Fibroblast of skin of right biceps (primary cell): ENCODE data around the gene CUL7.
A peak's percentile ranks its signal among the peaks of the same experiment; 100 is the strongest.
"Not testable (repeated sequence)": the region's sequence is repeated elsewhere in the genome, so short reads cannot be mapped to it uniquely, and the experiment has no call there.

Experiments used
- DNase-seq: peaks from one replicate; pipeline ENCODE4 v3.0.0-alpha.2; 2013

CUL7 gene

GRCh38 chr6:43013843-43014433 lies 39.7 kb downstream of the CUL7 start, which contains the start of the genes KLHDC3 and MEA1:
TSS of gene KLHDC3 (plus strand) at chr6:43014249. CDS start at chr6:43017193, 2,944 bp downstream.
TSS of gene MEA1 (minus strand) at chr6:43013946. CDS start at chr6:43013813, 133 bp downstream.
- DNase-seq = peak; percentile 100

GRCh38 chr6:43013097-43013842 lies 40.4 kb downstream of the CUL7 start:
- peak; percentile 17 for DNase-seq

- no peak for DNase-seq
These were observed 41.3 kb downstream of the CUL7 start for GRCh38 chr6:43012364-43012763.

- no peak for DNase-seq
These were observed 42.4 kb downstream of the CUL7 start for GRCh38 chr6:43011207-43011606.

- DNase-seq = peak; percentile 38
These were observed 44.5 kb downstream of the CUL7 start for GRCh38 chr6:43009124-43009523.

- no peak for DNase-seq
These were observed 46.5 kb downstream of the CUL7 start for GRCh38 chr6:43007126-43007525.

GRCh38 chr6:43006251-43006650 lies 47.4 kb downstream of the CUL7 start:
- DNase-seq = no peak

GRCh38 chr6:43005844-43006243 lies 47.8 kb downstream of the CUL7 start:
- DNase-seq = no peak

GRCh38 chr6:43001843-43002242 lies 51.8 kb downstream of the CUL7 start:
- DNase-seq = no peak

GRCh38 chr6:42998205-42998604 lies 55.4 kb downstream of the CUL7 start:
- DNase-seq = not testable (repeated sequence)

- DNase-seq = no peak
These were observed 57.1 kb downstream of the CUL7 start for GRCh38 chr6:42996513-42996912.

GRCh38 chr6:42993445-42993844 lies 60.2 kb downstream of the CUL7 start:
- DNase-seq = peak; percentile 9

- DNase-seq = no peak
These were observed 63.7 kb downstream of the CUL7 start for GRCh38 chr6:42989923-42990322.

- DNase-seq = peak; percentile 10
These were observed 65.1 kb downstream of the CUL7 start for GRCh38 chr6:42988486-42989020.
